ENCODE data around the gene HSDL1. TPM values are rescaled to one million over a fixed set of nuclear protein-coding genes. Genes with fewer than 3 reads are reported as not detected.

The HSDL1 gene
- total RNA-seq, 2 donors from 2014 or later = 7.3 to 21.0 TPM

DNA sequence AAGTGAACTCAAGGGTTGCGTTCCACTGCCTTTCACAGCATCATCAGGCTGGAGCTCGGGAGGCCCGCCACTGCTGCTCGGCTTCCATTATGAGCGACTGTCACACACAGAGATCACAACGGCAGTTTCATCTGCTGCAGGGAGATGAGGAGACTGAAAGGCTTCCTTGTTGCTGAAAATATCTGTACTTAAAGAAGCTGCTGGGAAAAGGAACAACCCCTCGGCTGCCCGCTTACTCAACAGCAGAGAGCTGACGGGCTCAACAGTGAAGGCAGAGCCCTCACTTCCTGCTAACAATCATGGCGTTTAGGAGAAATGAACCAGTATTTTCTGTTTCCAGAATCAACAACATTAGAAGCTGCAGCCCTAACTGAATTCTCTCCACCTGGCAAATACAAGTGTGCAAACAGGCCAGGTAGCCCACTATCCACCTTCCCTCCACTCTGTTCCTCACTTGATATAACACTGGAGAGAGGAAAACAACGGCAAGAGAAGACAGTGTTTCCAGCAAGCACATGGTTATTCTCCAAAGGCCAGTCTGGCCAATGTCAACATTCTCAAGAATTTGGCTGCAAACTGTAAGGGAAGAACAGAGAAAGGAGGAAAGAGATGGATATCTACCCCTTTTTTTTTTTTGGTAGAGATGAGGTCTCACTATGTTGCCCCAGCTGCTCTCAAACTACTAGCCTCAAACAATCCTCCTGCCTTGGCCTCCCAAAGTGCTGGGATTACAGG is 62.0 kb downstream of the HSDL1 start:
- Mint-ChIP-seq H3K27me3 (no peaks in the 10 kb centered on the region), H3K9me3 (no peaks in the 10 kb centered on the region)

DNA sequence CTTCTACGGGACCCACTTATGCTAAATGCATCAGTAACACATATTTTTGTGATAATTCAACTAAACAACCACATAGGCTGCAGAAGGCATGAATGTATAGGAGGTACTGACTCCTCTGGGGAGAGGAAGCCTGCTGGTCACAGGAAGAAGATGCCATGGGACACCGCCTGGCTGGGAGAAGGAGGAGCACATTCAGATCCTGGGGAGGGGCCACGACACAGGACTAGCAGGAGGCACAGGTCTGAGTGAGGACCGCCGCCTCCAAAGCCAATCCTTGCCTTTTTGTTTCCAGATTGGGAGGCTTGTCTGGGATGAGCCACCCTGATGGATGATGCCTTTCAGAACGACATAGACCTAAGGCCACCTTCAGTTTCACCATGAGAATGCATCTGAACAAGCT is 62.9 kb downstream of the HSDL1 start:
- ATAC-seq = no peak
- Mint-ChIP-seq H3K27ac (no peak overlapping the region), H3K4me3 (no peak overlapping the region), H3K4me1 (ENCODE audit: low read depth in 2 of 2) (peaks cover 17 to 22% of the 10 kb centered on the region in 2 donors), H3K27me3 (no peaks in the 10 kb centered on the region), H3K36me3 (peaks cover 27% of the 10 kb centered on the region), H3K9me3 (no peaks in the 10 kb centered on the region)
- DNase-seq (ENCODE audit: low spot score) = no peak

More for the DNA sequence above, 62.0 kb downstream of the HSDL1 start:
- no peak overlapping the region for H3K27ac Mint-ChIP-seq
- no peak for DNase-seq (ENCODE audit: low spot score)
- peaks cover 30% of the 10 kb centered on the region for H3K36me3 Mint-ChIP-seq
- peaks cover 26% of the 10 kb centered on the region in 2 donors for H3K4me1 Mint-ChIP-seq (ENCODE audit: low read depth in 2 of 2)
- ATAC-seq = no peak
- H3K4me3 Mint-ChIP-seq = no peak overlapping the region

DNA sequence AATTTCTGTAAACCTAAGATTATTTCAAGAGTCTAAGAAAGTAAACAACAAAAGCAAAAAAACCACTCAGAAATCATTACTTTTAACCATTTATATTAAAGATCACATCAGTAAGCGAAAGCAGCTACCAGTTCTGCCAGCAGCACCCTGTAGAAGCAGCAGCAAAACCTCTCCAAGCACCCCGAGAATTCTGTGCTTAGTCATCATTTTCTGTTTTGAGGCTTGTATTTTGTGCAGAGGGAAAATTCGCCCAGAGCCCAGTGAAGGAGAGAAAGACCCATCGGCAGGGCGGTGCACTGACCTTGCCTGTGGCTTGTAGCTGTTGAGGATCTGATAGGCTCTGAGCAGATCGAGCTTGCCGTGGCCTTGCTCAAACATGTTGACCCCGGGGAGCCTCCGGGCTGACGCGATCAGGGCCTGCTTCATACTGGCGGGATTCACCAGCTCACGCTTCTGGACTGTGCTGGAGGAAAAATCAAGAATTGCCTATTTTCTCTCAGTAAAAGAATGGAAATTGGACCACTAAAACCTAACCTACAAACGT is 63.5 kb downstream of the HSDL1 start:
- ATAC-seq (no peak), DNase-seq (ENCODE audit: low spot score) (no peak)
- Mint-ChIP-seq H3K9me3 (no peaks in the 10 kb centered on the region), H3K27me3 (no peaks in the 10 kb centered on the region), H3K4me1 (ENCODE audit: low read depth in 2 of 2) (peaks cover 14 to 18% of the 10 kb centered on the region in 2 donors), H3K27ac (no peak overlapping the region), H3K36me3 (peaks cover 26% of the 10 kb centered on the region), H3K4me3 (no peak overlapping the region)

DNA sequence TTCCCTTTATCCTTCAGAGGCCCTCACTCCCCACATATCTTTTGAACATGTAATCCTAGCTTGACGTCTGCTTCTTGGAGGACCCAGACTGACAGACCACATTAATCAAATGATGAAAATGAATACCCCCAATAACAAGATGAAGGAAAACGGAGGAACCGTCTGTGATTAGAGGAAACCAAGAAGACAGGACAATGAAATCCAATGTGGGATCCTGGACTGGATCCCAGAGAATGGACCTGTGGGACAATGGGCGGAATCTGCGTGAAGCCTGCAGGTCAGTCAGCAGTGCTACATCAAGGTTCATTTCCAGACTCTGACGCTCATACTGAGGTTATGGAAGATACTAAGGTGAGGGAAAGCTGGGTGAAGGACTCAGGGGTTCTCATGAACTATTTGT is 64.2 kb downstream of the HSDL1 start:
- Mint-ChIP-seq H3K27ac (no peak overlapping the region), H3K9me3 (no peaks in the 10 kb centered on the region), H3K4me1 (ENCODE audit: low read depth in 2 of 2) (peaks cover 7 to 13% of the 10 kb centered on the region in 2 donors), H3K4me3 (no peak overlapping the region), H3K36me3 (peaks cover 21% of the 10 kb centered on the region), H3K27me3 (no peaks in the 10 kb centered on the region)
- ATAC-seq (no peak), DNase-seq (ENCODE audit: low spot score) (no peak)

DNA sequence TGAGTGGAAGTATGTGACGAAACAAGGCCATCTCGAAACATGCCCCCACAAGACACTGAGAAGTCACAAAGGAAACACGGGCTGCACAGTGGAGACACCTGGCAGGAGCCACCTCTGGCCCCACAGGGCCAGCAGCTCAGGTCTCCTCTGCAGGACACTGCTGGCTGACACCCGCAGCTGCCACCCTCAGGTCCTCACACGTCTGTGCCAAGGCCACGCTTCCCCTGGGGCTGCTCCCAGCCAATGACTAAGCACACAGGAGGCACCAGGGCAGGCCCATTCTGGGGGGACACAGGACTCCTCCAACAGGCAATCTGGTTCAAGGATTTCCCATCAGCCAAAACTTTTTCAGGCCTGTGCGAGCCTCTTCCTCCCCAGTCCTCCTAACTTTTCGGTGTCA is 64.6 kb downstream of the HSDL1 start:
- Mint-ChIP-seq H3K27ac (no peak overlapping the region), H3K4me3 (no peak overlapping the region), H3K27me3 (no peaks in the 10 kb centered on the region), H3K4me1 (ENCODE audit: low read depth in 2 of 2) (peaks cover 6 to 15% of the 10 kb centered on the region in 2 donors), H3K9me3 (no peaks in the 10 kb centered on the region), H3K36me3 (peaks cover 25% of the 10 kb centered on the region)
- ATAC-seq (no peak), DNase-seq (ENCODE audit: low spot score) (no peak)

DNA sequence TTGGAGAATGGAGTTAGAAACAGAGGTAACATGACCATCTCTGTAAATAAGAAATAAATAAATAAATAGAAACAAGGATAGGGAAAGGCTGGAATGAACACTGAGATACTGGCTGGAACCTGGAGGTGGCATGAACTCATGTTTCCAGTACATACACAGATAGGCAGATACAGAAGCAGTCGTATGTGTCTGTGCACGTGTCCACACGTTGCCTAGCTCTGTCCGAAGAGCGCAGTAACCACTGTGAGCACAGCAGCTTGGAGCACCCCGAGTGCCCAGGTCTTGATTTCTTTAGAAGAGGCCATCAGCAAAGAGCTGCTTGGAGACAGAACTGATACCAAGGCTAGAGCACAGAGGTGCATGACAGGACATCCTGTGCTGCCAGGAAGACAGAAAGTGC is 65.3 kb downstream of the HSDL1 start:
- Mint-ChIP-seq H3K4me3 (no peak overlapping the region), H3K27me3 (no peaks in the 10 kb centered on the region), H3K27ac (peak overlapping the region in 1 of 2 donors; percentile 63), H3K4me1 (ENCODE audit: low read depth in 2 of 2) (peaks cover under 1 to 15% of the 10 kb centered on the region in 2 donors), H3K9me3 (no peaks in the 10 kb centered on the region), H3K36me3 (peaks cover 25% of the 10 kb centered on the region)
- ATAC-seq (no peak), DNase-seq (ENCODE audit: low spot score) (no peak)

DNA sequence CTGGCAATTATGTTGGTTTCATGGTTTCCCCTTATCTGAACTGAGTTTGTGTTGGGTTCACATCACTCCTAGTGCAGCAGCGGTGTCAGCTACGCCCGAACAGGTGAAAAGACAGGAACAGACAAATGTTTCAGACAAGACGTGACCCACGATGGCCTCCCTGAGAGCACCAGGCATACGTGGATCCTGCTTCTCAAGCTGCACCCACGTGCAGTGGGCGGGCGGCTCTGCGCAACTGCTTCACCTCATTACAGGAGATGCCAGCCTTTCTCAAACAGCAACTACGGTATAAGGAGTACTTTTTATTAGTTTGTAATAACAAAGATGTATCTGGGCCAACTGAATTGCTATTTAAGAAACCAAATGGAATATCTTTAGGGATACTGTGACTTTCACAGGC is 69.6 kb downstream of the HSDL1 start:
- no peak for ATAC-seq
- Mint-ChIP-seq H3K36me3 (peaks cover 31% of the 10 kb centered on the region), H3K27me3 (no peaks in the 10 kb centered on the region), H3K4me3 (no peak overlapping the region), H3K9me3 (no peaks in the 10 kb centered on the region), H3K4me1 (ENCODE audit: low read depth in 2 of 2) (peaks cover 0 to 13% of the 10 kb centered on the region in 2 donors), H3K27ac (no peak overlapping the region)
- no peak for DNase-seq (ENCODE audit: low spot score)

DNA sequence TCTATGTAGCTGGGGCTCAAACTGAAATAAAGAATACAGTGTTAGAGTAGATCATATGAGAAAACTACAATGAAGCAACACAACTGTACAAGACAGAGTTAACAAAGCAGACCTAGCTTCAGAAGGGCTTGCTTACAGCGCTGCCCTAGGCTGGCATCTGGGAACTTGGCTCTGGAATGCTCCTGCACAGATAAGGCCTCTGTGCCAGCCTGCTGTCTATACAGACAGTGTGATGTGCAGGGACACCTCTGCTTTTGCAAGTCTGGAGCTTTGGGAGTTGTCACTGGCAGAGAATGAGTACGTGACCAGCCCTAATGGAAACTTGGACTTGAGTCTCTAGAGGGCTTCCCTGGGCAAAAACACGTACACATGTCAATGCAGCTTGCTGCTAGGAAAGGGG is 70.3 kb downstream of the HSDL1 start:
- Mint-ChIP-seq H3K9me3 (no peaks in the 10 kb centered on the region), H3K4me3 (no peak overlapping the region), H3K4me1 (ENCODE audit: low read depth in 2 of 2) (peaks cover 0 to 13% of the 10 kb centered on the region in 2 donors), H3K27ac (no peak overlapping the region), H3K36me3 (peaks cover 31% of the 10 kb centered on the region), H3K27me3 (no peaks in the 10 kb centered on the region)
- ATAC-seq (no peak), DNase-seq (ENCODE audit: low spot score) (no peak)

Other genes with a start within 250 kb of the HSDL1 start
- 1 to 10 TPM; 6.1 to 7.1 TPM for gene MLYCD, start 246.1 kb downstream of the HSDL1 start, total RNA-seq
- gene OSGIN1, start 191.9 kb downstream of the HSDL1 start, total RNA-seq = under 1 TPM in 1 of 2 donors, not detected in 1; 0.38 TPM
- not detected for gene NECAB2, start 176.9 kb downstream of the HSDL1 start, total RNA-seq
- gene SLC38A8, start 102.4 kb downstream of the HSDL1 start, total RNA-seq = not detected
- 10 to 100 TPM; 65.4 to 83.4 TPM for gene MBTPS1, start 28.2 kb downstream of the HSDL1 start, total RNA-seq
- not detected for gene DNAAF1, start 131 bp upstream of the HSDL1 start, total RNA-seq
- gene TAF1C, start 41.9 kb upstream of the HSDL1 start, total RNA-seq = 10 to 100 TPM; 50.4 to 92.3 TPM
- gene ADAD2, start 46.0 kb upstream of the HSDL1 start, total RNA-seq = not detected
- gene KCNG4, start 94.8 kb upstream of the HSDL1 start, total RNA-seq = not detected
- gene WFDC1, start 149.7 kb upstream of the HSDL1 start, total RNA-seq = not detected
- not detected for gene ATP2C2, start 223.4 kb upstream of the HSDL1 start, total RNA-seq

All from natural killer cell treated with Interleukin-12 subunit alpha and Interleukin-12 subunit beta and Interleukin-15 and Interleukin-18, amount 100 ng/mL, for 72 hours (primary cell).